HG03108 (cell line): Measurements from ENCODE around the gene WDR20.
"Not testable (repeated sequence)": the region's sequence is repeated elsewhere in the genome, so short reads cannot be mapped to it uniquely, and the experiment has no call there.

Source experiments
- ATAC-seq: cut with Tn5 transposase; IDR thresholded peaks from one replicate; pipeline ENCODE4 v1.9.1; 2021; ENCODE audit warnings: moderate library complexity; ENCODE audit not compliant: unreplicated experiment

Gene WDR20

DNA sequence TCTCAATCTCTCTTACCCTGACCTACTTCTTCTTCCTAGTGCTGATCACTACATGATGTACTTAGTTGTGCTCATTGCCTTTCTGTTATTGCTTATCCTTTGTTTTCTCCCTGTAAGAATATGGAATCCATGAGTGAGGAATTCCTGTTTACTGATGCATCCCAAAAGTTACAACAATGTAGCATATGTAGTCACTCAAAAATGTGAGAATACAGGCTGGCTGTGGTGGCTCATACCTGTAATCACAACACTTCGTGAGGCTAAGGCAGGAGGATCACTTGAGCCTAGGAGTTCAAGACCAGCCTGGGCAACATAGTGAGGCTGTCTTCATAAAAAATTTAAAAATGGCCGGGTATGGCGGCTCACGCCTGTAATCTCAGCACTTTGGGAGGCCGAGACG is 8.0 kb upstream of the WDR20 start:
- no peak for ATAC-seq

DNA sequence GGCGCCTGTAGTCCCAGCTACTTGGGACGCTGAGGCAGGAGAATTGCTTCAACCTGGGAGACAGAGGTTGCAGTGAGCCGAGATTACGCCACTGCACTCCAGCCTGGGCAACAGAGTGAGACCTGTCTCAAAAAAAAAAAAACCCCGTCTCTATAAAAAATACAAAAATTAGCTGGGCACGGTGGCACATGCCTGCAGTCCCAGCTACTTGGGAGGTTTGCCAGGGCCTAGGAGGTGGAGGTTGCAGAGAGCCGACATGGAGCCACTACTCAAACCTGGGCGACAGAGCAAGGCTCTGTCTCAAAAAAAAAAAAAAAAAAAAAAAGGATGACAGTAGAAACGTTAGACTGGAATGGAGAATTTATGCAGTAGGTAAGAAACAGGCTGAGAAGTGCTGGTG is 5.7 kb upstream of the WDR20 start:
- ATAC-seq = not testable (repeated sequence)

DNA sequence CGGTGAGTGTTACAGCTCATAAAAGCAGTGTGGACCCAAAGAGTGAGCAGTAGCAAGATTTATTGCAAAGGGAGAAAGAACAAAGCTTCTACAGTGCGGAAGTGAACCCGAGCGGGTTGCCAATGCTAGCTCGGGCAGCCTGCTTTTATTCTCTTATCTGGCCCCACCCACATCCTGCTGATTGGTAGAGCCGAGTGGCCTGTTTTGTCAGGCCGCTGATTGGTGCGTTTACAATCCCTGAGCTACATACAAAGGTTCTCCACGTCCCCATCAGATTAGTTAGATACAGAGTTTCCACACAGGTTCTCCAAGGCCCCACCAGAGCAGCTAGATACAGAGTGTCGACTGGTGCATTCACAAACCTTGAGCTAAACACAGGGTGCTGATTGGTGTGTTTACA is 5.0 kb upstream of the WDR20 start:
- not testable (repeated sequence) for ATAC-seq

DNA sequence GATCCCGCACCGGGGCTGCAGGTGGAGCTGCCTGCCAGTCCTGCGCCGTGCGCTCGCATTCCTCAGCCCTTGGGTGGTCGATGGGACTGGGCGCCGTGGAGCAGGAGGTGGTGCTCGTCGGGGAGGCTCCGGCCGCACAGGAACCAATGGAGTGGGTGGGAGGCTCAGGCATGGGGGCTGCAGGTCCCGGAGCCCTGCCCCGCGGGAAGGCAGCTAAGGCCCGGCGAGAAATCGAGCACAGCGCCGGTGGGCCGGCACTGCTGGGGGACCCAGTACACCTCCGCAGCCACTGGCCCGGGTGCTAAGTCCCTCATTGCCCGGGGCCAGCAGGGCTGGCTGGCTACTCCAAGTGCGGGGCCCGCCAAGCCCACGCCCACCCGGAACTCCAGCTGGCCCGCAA is 4.2 kb upstream of the WDR20 start:
- ATAC-seq = not testable (repeated sequence)

DNA sequence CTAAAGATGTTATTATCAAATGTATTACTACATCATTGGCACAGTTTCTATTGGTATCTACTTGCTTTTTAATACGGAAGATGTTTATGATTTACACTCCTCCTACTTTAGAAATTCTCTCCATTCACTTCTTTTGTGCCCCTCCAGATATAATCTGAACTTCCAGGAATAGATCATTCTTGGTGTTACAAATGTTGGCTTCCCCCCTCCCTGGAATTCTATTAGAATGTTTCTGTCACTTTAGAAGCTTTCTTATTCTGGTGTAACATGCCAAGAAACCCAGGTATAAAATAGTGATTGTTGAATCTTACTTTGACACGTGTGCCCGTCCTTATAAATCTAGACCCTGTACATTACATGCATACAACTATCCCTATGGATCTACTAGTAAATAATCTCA is 1.2 kb upstream of the WDR20 start:
- no peak for ATAC-seq

DNA sequence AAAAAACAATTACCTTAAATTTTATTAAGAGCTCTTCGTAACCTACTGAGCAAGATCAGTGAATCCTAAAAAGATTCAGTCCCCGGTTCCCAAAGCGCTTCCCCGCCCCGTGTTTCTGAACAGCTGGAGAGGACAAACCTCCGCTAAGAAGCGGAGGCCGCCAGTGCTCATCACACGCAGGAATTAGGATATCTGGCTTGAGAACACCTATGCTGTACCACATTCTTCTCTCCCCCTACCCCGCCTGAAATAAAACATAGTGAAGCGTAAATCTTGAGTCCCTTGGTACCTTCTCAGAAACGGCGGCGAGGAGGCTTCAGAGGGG is 774 bp upstream of the WDR20 start:
- no peak for ATAC-seq

DNA sequence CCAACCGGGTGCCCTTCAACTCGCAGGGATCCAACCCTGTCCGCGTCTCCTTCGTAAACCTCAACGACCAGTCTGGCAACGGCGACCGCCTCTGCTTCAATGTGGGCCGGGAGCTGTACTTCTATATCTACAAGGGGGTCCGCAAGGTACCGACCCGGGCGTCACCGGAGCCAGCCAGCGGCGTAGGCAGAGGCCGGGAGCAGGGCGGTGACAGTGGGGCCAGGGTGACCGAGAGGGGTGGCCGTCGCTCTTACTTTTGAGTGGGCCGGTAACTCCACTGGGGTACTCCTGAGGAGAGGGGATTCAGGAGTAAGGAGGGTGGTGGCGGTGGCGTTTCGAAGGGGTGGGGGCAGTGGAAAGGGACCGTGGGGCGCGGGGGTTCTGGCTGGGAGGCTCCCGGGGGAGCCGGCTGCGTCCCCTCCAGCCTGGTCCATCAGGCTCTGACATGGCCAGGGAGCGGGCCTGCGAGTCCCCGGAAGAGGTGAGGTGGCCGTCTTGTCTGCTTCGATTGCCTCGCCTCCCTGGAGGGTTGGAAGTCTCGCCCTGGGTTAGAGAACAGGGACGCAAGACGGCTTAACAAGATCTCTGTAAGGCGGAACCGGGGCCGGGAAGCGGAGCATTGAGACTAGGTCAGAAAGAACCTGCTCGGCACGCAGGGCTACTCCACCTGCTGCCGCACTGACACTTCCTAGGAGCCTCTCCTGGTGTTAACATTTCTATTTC is 491 bp downstream of the WDR20 start:
- ATAC-seq = peak; percentile 7

DNA sequence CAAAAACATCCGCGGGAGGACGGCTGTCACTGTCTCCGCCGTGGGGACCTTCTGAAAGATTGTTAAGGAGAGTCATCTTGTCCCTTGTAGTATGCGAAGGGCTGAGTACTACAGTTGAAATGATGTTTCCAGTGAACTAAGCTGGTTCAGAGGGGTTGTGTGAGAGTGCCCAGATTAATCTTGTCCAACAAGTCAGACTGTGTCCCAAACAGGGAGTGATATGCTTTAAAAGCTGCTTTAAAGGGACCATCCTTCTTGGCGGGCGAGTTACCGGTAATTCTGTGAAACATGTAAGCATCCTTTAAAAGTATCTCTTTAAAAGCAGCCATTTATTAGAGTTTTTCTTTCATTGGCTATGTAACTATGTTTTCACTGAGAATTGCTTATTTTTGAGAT is 1.1 kb downstream of the WDR20 start:
- no peak for ATAC-seq

DNA sequence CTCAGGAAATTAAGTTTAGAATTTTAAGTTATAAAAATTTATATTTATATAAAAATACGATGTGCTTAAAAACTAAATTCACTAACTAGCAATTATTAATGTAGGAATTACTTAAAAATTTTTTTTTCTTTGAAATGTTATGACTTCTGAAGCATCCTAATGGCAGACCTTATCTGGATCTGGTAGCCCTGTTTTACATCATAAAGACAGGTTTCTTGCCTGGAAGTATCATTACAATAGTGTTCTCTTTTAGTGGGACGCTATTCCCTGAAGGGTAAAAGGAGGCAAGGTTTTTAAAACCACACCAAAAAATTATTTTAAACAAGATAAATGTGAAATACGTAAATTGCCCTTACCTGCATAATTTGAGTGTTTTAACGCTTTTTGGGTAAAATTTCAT is 2.1 kb downstream of the WDR20 start:
- no peak for ATAC-seq

DNA sequence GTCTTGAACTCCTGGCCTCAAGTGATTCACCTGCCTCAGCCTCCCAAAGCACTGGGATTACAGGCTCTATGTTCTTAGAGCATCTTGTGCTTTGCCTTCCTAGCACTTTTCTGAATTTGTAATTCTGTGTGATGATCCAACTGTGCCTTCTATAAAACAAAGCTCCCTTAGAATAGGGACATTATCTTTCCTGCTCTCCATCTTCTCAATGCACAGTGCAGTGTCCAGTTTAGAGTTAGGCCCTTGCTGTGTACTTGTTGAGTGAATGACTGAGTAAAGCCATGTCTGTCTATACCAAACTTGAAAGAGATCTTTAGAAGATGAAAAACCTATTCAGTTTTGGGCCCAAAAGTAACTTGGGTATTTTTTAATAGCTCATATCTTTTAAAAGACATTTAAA is 5.2 kb downstream of the WDR20 start:
- no peak for ATAC-seq

DNA sequence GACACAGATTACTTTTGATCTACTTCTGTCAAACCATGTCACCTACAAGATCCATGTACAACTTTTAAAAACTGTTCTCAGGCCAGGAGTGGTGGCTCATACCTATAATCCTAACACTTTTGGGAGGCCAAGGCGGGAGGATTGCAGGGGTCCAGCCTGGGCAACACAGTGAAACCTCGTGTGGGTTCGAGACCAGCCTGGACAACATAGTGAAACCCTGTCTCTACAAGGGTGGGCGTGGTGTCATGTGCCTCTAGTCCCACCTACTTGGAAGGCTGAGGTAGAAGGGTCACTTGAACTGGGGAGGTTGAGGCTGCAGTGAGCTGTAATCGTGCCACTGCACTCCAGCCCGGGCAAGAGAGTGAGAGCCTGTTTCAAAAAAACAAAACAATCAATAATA is 5.7 kb downstream of the WDR20 start:
- ATAC-seq = no peak

DNA sequence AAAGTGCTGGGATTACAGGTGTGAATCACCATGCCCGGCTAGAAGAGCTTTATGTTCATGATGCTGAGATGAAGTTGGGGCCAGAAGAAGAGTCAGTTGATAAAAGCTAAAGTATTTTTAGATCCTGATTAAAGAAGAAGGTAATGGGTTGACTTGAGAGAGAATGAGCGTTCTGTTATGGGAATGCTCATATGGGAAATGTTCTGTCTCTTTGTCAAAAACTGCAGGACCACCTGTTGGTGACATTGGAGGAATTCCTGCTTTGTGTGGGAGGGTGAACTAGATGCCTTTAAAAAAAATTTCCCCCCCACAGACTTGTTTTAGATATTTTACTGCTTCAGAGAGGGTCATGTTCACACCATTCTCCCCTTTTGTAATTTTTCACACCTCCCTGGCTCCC is 6.7 kb downstream of the WDR20 start:
- ATAC-seq = no peak

DNA sequence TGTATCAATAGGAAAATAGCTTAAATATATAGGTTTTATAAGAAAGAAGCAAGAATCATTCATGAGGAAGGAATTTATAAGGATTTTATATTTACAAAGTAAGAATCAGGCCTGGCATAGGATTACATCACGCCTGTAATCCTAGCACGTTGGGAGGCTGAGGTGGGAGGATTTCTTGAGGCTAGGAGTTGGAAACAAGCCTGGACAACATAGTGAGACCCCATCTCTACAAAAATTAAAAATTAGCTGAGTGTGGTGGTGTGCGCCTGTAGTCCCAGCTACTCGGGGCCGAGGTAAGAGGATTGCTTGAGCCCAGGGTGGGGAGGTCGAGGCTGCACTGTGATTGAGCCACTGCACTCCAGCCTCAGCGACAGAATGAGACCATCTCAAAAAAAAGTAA is 10.4 kb downstream of the WDR20 start:
- no peak for ATAC-seq

DNA sequence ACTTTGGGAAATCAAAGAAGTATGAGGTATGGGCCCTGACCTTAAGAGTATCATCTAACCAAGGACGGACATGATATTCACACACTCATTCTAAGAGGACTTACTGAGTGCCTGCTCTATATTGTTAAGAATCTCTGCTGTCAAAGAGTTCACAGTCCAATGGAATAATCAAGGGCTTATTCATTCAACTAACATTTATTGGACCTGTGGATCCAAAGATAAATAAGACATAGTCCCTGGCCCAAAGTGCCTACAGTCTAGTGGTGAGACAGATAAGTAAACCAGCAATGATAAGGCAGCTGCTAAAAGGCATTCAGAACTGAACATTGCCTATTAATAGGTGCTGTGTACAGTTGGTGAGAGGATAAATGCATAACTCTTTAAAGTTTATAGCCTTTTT is 11.0 kb downstream of the WDR20 start:
- ATAC-seq = no peak

DNA sequence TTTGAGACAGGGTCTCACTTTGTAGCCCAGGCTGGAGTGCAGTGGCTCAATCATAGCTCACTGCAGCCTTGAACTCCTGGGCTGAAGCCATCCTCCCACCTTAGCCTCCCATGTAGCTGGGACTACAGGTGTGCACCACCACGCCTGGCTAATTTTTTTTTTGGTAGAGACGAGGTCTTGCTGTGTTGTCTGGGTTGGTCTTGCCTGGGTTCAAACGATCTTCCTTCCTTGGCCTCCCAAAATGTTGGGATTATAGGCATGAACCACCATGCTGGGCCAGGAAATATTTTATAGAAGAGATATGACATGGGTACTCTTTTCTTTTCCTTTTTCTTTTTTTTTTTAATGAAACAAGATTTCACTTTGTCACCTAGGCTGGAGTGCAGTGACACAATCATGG is 11.7 kb downstream of the WDR20 start:
- ATAC-seq = not testable (repeated sequence)

DNA sequence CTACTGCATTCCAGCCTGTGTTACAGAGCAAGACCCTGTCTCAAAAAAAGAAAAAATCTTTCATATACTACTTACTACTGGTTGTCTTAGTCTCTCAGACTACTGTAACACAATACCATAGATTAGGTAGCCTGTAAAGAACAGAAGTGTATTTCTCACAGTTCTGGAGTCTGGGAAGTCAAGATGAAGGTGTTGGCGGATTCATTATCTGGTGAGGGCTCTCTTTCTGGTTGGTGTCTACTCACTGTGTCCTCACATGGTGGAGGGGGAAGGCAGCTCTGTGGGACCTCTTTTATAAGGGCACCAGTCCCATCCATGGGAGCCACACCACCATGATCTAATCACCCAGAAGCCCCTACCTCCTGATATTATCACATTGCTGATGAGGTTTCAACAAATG is 14.4 kb downstream of the WDR20 start:
- ATAC-seq = no peak

DNA sequence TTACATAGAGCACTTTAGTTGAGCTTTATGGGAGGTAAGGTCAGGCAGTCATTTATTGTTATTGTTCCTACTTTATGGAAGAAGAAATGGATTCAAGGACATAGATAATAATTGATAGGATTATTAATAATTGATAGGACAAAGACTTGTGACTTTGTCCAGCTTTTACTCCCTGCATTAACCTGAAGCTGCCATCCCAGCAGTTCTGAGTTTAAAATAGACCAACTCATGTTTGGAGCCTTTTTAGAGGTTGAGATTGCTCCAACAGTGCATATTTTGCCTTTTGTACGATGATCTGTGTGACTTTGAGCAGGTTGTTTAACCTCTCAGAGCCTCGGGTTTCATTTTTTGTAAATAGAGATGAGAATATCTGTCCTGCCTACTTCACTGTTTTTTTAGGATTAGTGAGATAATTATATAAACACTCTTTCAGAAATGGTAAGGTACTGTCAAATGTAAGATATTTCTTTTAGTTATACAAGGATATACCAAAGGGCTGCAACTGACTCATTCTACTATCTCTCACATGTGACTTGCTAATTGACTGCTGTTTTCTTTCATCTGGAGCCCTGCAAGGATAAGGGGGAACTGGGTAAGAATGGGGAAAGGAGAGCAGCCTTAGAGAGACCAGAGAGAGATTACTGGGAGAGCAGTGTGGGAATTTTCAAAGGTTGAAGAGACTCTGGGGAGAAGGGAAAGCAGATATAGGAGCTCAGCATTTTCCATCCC is 15.3 kb downstream of the WDR20 start:
- ATAC-seq = no peak

DNA sequence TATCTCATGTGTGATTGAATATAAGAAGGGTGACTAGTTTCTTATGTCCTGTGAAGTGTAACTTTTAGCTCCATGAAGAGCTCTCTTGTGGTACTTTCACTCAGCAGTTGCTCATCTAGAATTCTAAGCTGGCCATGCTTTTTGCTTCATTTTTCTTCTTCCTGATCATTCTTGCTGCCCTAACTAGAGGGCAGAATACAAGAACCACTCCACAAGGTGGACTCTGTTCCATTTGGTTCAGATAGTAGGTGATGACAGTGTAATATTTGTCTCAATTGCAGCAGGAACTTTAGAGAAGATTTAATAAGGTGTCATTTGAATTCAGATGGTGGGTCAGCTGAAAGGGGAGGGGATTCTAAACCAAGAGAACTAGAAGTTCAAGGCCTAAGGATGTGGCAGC is 17.6 kb downstream of the WDR20 start:
- ATAC-seq = no peak

DNA sequence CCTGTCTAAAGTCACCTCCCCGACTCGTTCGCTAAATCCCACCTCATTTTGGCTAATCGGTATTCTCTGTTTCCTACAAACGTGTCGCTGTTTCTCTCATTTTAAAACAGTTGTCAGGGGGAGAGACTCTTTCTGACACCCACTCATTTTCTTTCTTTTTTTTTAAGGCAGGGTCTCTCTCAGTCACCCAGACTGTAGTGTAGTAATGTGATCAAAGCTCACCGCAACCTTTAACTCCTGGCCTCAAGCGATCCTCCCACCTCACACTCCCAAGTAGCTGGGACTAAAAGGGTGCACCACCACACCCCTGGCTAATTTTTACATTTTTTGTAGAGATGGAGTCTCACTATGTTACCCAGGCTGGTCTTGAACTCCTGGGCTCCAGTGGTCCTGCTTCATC is 19.1 kb downstream of the WDR20 start:
- ATAC-seq = no peak

DNA sequence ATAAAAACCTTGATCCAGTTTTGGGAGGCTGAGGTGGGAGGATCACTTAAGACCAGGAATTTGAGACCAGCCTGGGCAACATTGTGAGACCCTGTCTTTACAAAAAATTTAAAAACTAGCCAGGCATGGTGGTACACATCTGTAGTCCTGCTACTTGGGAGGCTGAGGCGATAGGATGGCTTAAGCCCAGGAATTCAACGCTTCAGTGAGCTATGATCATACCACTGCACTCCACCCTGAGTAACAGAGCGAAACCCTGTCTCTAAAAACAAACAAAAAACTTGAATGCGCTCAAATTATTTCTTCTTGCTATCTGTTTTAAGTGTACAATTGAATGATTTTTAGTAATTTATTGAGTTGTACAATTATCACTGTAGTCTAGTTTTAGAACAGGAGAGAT is 20.1 kb downstream of the WDR20 start:
- no peak for ATAC-seq

DNA sequence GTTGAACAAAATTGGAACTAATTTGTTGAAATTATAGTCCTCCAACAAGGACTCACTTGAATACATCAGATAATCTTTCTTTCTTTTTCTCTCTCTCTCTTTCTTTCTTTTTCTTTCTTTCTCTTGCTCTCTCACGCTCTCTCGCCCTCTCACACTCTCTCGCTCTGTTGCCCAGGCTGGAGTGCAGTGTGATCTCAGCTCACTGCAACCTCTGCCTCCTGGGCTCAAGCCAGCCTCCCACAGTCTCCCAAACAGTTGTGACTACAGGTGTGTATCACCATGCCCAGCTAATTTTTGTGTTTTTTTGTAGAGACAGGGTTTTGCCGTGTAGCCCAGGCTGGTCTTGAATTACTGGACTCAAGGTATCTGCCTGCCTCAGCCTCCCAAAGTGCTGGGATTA is 22.8 kb downstream of the WDR20 start:
- no peak for ATAC-seq

DNA sequence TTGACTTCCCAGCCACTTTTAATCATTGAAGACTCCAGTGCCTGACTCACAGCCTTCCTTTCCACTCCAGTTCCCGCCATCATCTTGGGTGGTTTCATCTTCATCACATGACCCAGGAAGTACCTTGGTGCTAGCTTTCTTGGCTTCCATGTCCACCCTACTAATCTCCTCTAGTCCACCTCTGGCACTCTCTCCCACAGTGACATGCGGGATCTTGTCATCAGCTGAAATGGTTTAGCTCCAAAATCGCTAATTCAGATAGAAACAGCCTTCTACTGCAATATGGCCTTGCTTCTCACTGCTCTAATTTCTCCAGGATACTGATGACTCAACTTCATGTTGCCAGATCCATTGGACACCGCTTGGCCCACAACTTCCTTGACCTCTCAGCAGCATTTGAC is 24.5 kb downstream of the WDR20 start:
- ATAC-seq = no peak

DNA sequence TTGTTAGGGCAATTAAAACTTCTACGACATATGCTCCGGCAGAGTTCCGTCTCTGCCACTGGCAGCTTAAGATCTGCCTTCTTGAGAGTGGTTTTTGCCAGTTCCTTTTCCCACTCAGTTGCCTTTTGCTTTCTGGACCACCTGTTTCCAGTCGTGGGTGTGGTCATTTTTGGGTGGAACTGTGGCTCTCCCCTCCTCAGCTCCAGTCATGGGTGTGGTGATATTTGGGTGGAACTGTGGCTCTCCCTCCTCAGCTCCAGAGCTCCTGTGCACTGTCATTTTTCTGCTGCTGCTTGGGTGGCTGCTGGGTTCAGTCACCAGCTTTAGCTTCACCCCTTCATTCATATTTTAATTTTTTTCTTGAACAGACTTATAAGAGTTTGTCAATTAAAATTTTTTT is 25.3 kb downstream of the WDR20 start:
- ATAC-seq = no peak
